Activated T-cell treated with anti-CD3 and anti-CD28 coated beads, Interleukin-2, amount 50 U/mL, for 48 hours (primary cell): Measurements from ENCODE around the gene PCDH11Y.
"Not testable (repeated sequence)": the region's sequence is repeated elsewhere in the genome, so short reads cannot be mapped to it uniquely, and the experiment has no call there.

Experiments used
- DNase-seq, 2 experiments: peaks; one replicate each; pipeline ENCODE4 v3.0.0-alpha.2; 2020

The PCDH11Y gene, protein sequence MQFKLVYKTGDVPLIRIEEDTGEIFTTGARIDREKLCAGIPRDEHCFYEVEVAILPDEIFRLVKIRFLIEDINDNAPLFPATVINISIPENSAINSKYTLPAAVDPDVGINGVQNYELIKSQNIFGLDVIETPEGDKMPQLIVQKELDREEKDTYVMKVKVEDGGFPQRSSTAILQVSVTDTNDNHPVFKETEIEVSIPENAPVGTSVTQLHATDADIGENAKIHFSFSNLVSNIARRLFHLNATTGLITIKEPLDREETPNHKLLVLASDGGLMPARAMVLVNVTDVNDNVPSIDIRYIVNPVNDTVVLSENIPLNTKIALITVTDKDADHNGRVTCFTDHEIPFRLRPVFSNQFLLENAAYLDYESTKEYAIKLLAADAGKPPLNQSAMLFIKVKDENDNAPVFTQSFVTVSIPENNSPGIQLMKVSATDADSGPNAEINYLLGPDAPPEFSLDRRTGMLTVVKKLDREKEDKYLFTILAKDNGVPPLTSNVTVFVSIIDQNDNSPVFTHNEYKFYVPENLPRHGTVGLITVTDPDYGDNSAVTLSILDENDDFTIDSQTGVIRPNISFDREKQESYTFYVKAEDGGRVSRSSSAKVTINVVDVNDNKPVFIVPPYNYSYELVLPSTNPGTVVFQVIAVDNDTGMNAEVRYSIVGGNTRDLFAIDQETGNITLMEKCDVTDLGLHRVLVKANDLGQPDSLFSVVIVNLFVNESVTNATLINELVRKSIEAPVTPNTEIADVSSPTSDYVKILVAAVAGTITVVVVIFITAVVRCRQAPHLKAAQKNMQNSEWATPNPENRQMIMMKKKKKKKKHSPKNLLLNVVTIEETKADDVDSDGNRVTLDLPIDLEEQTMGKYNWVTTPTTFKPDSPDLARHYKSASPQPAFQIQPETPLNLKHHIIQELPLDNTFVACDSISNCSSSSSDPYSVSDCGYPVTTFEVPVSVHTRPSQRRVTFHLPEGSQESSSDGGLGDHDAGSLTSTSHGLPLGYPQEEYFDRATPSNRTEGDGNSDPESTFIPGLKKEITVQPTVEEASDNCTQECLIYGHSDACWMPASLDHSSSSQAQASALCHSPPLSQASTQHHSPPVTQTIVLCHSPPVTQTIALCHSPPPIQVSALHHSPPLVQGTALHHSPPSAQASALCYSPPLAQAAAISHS (N-terminal part only)

DNA sequence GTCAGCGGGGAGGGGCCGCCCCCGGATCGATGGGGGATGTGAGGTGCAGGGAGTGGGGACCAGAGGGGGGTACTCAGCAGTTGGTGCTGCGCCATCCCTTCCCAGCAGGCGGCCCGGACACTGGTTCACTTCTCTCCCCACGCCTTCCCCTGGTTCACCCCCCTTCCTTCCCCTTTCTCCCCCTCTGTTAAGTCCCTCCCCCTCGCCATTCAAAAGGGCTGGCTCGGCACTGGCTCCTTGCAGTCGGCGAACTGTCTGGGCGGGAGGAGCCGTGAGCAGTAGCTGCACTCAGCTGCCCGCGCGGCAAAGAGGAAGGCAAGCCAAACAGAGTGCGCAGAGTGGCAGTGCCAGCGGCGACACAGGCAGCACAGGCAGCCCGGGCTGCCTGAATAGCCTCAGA lies at the start of gene PCDH11Y:
Gene PCDH11Y, plus strand, starts transcription at position 240 of the 400 bp plus-strand sequence. CDS start 56,804 bp downstream, outside the sequence.
- DNase-seq: not testable (repeated sequence)

DNA sequence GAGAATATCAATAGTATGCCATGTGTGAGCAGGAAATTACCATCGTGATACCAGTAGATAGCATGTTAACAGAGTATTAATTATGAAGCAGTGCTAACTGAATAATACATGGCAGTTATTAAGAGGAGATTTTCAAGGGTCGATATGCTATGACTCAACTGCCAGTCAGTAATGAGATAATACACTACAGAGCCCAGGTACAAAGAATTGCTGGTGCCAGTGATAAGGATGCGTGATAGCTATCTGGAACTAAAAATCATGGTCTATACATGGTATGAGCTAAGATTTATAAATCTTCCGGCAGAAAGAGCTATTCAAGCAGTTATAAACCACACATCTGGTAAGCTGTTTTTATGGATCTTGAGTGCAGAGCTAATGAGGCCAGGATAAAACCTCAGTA lies 32.2 kb upstream of the PCDH11Y start:
- DNase-seq: not testable (repeated sequence)

DNA sequence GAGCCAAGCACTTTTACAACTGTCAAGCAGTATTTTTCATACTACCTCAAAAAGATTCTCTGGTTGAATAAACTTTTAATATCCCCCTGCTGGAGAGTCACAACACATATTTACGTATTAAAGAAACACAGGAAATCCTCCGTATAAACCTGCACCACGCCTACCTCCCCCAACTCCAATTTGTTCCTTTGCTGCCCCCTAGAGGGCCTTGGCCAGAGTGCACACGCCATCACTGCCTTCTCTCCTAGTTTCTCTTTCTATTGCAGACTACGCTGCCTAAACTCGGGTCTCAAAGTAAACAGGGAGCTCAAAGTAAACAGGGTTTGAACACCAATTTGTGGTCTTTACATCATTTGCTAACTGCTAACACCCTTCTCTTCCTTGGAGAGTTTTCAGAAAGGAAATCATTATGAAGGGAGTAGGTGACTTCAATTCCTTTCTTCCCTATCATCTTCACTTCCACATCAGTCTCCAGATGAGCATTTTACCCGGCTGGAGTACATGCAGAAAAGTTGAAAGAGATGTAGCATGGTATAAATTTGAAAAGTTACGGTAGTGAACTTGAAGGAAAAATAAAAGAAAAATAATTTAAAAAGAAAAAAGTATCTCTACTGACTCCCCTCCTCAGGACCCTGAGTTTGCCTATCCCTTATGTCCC lies 8.2 kb upstream of the PCDH11Y start:
- not testable (repeated sequence) for DNase-seq

DNA sequence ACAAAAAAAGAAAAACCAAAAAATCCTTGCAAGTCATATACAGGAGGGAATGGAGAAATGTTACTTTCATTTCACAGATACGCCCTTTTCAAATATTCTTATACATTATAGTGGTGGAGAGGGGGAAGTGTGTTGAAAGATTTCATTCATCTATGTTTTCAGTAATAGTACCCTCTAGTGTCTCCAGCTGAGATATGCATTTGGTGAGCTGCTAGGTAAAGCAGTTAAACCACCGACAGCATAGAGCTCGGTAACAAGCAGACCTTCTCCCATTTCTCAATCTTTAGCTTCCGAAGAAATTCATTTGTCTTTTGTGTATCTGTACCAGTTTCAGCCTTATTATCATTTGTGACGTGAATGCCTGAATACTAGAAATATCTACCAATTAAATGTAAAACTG lies 5.2 kb upstream of the PCDH11Y start:
- DNase-seq: not testable (repeated sequence)

DNA sequence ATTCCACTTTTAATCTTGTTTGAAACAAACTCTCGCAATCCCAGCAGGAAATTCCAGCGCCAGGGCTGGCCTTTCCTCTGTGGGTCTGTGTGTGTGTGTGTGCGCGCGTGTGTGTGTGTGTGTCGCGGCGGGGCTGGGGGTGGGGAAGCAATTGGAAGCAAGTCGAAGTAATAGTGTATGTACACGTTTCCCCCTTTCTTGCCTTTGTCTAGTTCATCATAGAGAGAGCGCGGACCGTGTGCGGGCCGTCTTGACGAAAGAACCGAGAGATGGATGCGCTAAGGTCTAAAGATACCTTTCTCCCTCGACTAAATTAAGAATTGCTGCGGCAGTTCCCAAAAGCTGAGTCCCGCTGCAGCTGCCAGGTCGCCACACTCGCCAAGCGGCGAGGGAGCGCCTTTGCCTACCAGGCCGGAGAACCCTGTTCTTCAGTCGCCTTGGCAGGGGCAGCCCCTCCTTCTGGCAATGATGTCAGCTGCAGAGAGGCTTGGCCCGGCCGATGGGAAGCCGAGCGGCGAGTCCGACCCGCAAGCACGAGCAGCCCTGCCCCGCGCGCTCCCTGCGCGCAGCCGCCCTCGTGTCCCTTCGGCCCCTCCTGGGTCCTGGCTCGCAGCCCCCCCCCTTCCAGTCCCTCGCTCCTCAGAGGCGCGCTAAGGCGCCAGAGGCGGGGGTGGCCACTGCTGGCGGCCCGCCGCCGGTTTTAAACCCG lies 2.5 kb downstream of the PCDH11Y start:
- not testable (repeated sequence) for DNase-seq

DNA sequence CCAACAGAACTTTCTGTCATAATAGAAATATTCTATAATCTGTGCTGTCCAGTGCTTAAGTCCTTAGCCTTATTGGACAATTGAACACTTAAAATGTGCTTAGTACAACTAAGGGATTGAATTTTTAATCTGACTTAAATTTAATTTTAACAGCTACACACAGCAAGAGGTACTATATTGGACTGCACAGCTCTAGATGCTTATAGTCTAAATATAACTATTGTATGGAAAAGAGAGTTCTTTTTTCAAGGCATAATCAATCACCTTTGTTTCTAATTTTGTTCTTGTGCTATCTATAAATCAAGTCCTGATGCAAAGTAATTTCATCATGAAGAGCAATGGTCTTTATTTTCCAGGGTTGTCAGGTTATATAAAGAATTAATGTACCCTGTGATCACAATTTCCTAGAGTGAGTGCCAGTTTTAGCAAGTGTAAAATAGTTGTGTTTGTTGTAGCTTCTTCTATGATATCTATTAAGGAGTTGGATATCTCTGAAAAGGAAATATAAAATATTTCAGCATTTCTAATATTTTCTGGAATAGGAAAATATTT lies 39.0 kb downstream of the PCDH11Y start:
- DNase-seq: not testable (repeated sequence)

DNA sequence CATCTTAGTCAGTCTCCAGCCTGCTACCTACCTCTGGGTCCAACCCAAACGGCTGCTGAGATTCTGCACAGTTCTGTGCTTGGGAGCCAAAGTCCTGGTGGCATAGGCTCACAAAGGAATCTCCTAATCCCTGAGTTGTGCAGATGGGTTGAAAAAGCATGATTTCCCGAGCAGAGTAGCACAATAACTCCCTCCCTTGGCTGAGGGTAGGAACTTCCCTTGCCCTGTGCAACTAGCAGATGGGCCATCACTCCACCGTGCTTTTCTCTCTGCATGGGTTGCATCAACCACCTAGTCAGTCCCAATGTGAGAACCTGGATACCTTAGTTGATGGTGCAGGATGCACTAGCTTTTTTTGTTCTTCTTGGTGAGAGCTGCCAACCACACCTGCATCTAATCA lies 82.9 kb downstream of the PCDH11Y start:
- DNase-seq: not testable (repeated sequence)

DNA sequence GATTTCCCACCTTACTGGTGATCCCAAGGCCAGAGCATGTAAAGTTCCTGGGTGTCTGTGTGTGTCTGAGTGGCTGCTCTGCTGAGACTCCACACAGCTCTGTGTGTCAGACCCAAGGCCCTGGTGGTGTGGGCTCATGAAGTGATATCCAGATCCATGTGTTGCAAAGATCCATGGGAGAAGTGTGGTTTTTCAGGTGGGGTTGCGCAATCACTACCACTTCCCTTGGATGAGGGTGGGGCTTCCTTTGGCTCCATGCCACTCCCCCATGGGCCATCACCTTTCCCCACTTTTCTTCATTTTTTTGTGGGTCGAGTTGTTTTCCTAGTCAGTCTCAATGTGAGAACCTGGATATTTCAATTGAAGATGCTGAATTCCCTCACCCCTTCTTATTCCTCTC lies 182.9 kb downstream of the PCDH11Y start:
- not testable (repeated sequence) for DNase-seq

DNA sequence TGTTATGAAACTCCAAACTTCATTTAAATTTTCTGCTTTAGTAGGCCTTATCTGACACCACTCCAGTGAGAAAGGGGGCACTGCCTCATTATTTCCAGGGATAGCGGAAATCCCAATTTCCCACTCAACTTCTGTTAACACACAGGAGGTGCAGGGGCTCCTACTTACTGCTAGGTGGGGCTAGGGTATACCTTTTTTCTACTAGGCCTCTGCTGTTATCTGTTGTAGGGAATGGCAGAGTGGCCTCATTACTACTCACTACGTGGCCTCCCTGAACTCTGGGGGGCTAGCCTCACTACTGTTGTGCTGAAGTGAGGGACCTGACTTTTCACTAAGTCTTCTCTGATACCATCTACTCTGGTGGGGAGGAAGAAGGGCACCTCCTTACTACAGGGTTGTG lies 215.0 kb downstream of the PCDH11Y start:
- not testable (repeated sequence) for DNase-seq

DNA sequence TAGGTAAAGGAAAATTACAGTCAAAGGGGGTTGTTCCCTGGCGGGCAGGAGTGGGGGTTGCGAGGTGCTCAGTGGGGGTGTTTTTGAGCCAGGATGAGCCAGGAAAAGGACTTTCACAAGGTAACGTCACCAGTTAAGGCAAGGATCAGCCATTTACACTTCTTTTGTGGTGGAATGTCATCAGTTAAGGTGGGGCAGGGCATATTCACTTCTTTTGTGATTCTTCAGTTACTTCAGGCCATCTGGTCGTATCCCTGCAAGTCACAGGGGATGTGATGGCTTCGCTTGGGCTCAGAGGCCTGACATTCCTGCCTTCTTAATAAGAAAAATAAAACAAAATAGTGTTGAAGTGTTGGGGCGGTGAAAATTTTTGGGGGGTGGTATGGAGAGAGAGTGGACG lies 324.8 kb downstream of the PCDH11Y start:
- not testable (repeated sequence) for DNase-seq

DNA sequence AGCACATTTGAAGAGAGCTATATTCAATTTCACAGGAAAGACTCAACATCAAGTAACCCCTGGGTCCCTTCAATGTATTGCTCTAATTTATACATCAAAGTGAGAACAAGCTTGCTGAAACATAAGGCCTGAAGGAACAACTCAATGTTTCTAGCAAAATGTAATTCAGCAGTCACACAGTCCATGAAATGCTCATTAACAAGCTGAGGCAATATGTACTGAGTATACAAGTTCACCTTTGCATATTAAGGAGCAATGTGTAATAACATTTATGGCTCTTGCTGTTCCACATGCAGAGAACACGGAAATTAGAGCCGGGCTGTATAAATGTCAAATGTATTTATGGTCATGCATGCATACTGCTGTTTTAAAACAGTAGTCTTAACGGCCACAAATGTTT lies 342.1 kb downstream of the PCDH11Y start:
- not testable (repeated sequence) for DNase-seq

DNA sequence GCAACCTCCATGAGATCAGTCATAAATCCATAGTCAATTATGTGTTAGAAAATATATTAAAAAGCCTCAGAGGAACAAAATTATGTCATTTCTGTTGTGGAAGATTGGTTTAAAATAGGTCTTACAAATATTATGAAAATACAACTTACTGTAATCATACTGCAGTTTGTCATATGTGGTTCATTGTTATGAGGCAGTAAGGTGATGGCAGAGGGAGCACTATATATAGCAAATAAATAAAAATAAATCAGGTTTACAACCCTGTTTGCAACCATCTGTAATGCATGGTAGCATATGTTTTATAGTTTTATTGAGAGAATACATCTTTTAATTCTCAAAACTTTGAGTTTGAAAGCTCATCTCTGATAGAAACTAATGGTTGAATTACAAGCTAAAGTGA lies 543.6 kb downstream of the PCDH11Y start:
- not testable (repeated sequence) for DNase-seq

DNA sequence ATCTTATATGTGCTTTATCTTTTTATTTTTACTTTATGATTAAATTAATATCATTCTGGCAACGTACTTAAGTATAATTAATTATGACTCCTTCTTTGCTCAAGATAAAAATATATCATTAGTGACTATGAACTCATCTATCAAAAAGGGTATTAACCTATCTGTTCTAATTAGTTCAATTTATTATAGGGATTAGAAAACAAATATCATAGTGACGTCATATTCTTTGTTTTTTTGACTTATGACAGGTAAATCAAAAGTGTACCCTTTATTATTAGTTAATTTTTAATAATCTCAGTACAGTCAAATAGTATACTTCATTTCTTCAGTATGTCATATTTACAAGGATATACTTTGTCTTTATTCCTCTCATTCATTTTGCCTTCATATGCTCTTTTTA lies 638.5 kb downstream of the PCDH11Y start:
- DNase-seq: not testable (repeated sequence)

DNA sequence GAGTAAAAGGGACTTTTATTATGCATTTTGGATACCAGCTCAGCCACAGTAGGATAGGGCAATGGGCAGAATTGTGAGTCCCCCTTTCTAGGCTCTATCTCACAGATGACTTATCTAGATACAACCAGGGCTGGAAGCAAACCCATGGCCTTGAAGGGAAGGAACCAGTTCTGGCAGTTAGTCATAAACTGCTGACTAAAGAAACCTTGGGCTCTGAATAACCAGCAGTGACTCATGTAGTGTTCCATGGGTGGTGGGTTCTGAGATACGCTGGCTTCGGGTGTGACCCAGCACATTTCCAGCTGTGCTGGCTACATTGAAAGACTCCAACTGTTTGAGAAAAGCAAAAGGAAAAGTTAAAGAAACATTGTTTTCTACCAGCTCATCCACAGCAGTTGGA lies 679.2 kb downstream of the PCDH11Y start:
- DNase-seq: not testable (repeated sequence)

DNA sequence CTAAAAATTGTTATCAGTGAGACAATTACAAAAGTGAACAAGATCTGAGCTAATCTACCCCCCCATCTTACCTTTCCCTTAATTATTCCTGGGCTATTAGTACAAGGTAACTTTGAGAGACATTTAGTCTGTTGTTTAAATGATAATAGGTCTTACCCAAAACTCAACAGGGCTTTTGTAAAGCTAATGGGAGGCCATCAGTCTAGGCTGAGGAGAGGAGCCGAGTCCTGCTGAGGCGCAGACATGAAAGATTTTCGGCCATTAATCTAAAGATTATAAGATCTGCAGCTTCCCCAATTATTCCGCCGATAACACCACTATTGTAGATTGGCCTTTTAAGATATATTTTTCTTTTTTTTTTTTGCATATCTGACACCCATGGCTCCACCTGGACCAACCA lies 708.6 kb downstream of the PCDH11Y start:
- DNase-seq: not testable (repeated sequence)

DNA sequence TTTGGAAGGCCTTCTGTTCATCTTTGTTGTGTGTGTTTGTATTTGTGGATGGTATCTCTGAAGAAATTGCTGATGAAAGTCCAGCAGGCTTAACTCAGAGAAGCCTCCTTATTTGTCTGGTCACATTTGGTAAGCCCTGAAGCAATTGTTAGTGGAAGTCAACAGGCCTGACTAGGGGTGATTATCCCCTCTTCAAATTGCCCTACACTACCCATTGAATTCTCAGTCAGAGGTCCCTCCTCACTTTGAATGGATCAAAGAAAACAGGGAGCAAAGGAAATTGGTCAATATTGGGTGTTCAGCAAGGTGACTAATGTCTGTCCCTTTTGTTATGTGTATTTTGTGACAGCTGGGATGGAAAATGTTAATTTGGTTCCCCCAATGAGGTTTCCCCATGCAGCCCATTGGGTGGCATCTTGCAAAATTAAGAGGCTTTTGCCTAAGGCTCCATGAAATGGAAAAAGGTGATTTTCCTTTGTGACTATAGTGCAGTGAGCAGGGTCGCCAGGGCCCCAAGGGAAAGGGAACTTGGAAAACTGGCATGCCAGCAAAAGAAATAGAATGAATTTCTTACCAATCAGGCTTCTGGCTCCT lies 709.8 kb downstream of the PCDH11Y start:
- not testable (repeated sequence) for DNase-seq

DNA sequence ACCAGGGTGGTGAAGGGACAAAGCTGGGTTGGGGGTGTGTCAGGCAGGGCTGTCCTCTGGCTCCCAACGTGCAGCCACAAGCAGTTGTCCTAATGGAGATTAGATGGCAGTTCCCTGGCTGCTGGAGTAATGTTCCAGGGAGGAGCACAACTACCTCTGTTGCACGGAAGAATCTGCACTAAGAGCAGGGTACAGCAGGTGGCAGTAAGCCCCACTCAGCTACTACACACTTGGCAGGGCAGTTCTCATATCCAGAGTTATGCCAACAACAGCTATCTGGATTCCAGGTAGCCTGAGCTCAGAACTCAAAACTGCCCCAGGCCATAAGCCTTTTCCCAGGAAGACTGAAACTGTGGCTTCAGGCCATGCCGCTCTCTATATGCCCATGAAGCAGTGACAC lies 761.3 kb downstream of the PCDH11Y start:
- DNase-seq: not testable (repeated sequence)

DNA sequence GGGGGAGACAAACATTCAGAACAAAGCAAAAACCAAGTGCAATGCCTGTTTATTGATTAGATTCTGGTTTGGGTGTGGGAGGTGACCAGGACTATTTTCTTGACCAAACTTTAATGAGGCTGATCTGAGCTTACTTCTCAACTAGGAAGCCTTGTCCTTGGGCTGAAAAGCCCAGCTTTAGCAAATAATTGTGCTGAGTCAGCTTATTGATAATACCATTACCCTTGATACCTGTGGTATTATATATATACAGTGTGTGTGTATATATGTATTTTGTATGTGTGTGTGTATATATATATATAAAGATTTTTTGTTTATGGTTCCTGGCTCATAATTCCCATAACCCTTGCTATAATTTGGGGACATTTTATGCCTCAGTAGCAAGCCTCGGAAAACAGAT lies 776.4 kb downstream of the PCDH11Y start:
- not testable (repeated sequence) for DNase-seq
